ENCODE measurements around the gene PCBP1.

DNA sequence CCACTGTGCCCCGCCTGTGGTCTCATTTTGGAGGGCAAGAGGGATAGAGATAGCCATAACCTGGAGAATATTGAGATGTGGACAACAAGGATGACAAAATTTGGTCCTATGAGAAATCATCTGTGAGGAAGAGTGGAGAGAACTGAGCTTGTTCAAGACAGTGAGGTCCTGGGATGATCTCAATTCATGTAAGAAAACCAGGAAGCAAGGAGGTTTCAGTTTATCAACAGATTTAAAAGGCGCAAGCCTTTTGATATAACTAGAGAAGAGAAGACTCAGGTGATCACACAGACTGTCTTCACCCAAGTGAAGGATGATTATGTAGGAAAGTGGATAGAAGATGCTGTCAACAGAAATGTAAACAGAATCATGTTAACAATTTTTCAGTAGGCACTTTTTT, 39.1 kb downstream of the PCBP1 start:
- TF ChIP-seq, protein P1, sequence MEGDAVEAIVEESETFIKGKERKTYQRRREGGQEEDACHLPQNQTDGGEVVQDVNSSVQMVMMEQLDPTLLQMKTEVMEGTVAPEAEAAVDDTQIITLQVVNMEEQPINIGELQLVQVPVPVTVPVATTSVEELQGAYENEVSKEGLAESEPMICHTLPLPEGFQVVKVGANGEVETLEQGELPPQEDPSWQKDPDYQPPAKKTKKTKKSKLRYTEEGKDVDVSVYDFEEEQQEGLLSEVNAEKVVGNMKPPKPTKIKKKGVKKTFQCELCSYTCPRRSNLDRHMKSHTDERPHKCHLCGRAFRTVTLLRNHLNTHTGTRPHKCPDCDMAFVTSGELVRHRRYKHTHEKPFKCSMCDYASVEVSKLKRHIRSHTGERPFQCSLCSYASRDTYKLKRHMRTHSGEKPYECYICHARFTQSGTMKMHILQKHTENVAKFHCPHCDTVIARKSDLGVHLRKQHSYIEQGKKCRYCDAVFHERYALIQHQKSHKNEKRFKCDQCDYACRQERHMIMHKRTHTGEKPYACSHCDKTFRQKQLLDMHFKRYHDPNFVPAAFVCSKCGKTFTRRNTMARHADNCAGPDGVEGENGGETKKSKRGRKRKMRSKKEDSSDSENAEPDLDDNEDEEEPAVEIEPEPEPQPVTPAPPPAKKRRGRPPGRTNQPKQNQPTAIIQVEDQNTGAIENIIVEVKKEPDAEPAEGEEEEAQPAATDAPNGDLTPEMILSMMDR (IDR thresholded peaks at IDR 0.05; ENCODE audit: low read depth, low read length): no peak
- no peak for TF ChIP-seq POLR2A (IDR thresholded peaks at IDR 0.05; ENCODE audit: extremely low read depth, insufficient read length)
- TF ChIP-seq, protein P2, sequence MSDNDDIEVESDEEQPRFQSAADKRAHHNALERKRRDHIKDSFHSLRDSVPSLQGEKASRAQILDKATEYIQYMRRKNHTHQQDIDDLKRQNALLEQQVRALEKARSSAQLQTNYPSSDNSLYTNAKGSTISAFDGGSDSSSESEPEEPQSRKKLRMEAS (IDR thresholded peaks at IDR 0.05; ENCODE audit: low read depth, low read length): no peak
- no peak for TF ChIP-seq MYC (IDR thresholded peaks at IDR 0.05; ENCODE audit: low read depth, low read length)

All from NB4 (cell line).